Measurements from ENCODE around the gene CYP4F8. TPM values are rescaled to one million over a fixed set of nuclear protein-coding genes. Genes with fewer than 3 reads are reported as not detected.
A peak's percentile ranks its signal among the peaks of the same experiment; 100 is the strongest.
"Not testable (repeated sequence)": the region's sequence is repeated elsewhere in the genome, so short reads cannot be mapped to it uniquely, and the experiment has no call there.

Gene CYP4F8
- polyA plus RNA-seq (2013, experiment 1 of 2; ENCODE audit: insufficient read length): not detected
- not detected for polyA plus RNA-seq (2013, experiment 2 of 2; ENCODE audit: insufficient read length)

GRCh38 chr19:15614507-15615379 lies at the start of gene CYP4F8:
Gene CYP4F8 (plus strand): TSS chr19:15615218. CDS start chr19:15615617, 399 bp downstream.
- no peak for DNase-seq

- DNase-seq: no peak
These were observed 44.6 kb upstream of the CYP4F8 start for GRCh38 chr19:15570420-15570819.

GRCh38 chr19:15575406-15575805 lies 39.6 kb upstream of the CYP4F8 start:
- no peak for DNase-seq

- DNase-seq: no peak
These were observed 38.4 kb upstream of the CYP4F8 start for GRCh38 chr19:15576526-15577156.

- no peak for DNase-seq
These were observed 37.7 kb upstream of the CYP4F8 start for GRCh38 chr19:15577184-15577771.

- no peak for DNase-seq
These were observed 31.7 kb upstream of the CYP4F8 start for GRCh38 chr19:15583346-15583745.

GRCh38 chr19:15584095-15584494 lies 30.9 kb upstream of the CYP4F8 start:
- DNase-seq: no peak

GRCh38 chr19:15584541-15585115 lies 30.4 kb upstream of the CYP4F8 start:
- DNase-seq: peak; percentile 54

GRCh38 chr19:15587663-15588062 lies 27.4 kb upstream of the CYP4F8 start:
- no peak for DNase-seq

GRCh38 chr19:15588265-15588664 lies 26.8 kb upstream of the CYP4F8 start:
- no peak for DNase-seq

- DNase-seq: no peak
These were observed 25.1 kb upstream of the CYP4F8 start for GRCh38 chr19:15589760-15590451.

GRCh38 chr19:15591796-15592195 lies 23.2 kb upstream of the CYP4F8 start:
- DNase-seq: no peak

- DNase-seq: not testable (repeated sequence)
These were observed 22.5 kb upstream of the CYP4F8 start for GRCh38 chr19:15592506-15592905.

GRCh38 chr19:15593766-15594165 lies 21.3 kb upstream of the CYP4F8 start:
- DNase-seq: not testable (repeated sequence)

GRCh38 chr19:15595069-15595468 lies 19.9 kb upstream of the CYP4F8 start:
- DNase-seq: no peak

GRCh38 chr19:15607978-15608925 lies 6.8 kb upstream of the CYP4F8 start:
- not testable (repeated sequence) for DNase-seq

GRCh38 chr19:15609261-15609660 lies 5.8 kb upstream of the CYP4F8 start:
- DNase-seq: no peak

- DNase-seq: no peak
These were observed 2.7 kb upstream of the CYP4F8 start for GRCh38 chr19:15612342-15612741.

GRCh38 chr19:15613338-15613737 lies 1.7 kb upstream of the CYP4F8 start:
- no peak for DNase-seq

GRCh38 chr19:15615526-15615925 lies 508 bp downstream of the CYP4F8 start:
- DNase-seq: no peak

- DNase-seq: no peak
These were observed 1.2 kb downstream of the CYP4F8 start for GRCh38 chr19:15616183-15616582.

All from fibroblast of skin of back (primary cell).